H9 (cell line): Measurements from ENCODE around the gene ECSCR. TPM values are rescaled to one million over a fixed set of nuclear protein-coding genes. Genes with fewer than 3 reads are reported as not detected.

ENCODE experiments used
- DNase-seq: peaks from one replicate; pipeline ENCODE4 v3.0.0-alpha.2; 2017
- H2AFZ ChIP-seq: one replicate; pipeline ENCODE4 v1.6.1; 2013; ENCODE audit warnings: mild to moderate bottlenecking, low read length, control low read depth, moderate library complexity
- H2AK5ac ChIP-seq: 2 replicates; pipeline ENCODE4 v1.6.1; 2013; ENCODE audit warnings: low read length, control low read depth, mixed read lengths; ENCODE audit not compliant: insufficient read length
- H2BK120ac ChIP-seq: one replicate; pipeline ENCODE4 v1.6.1; 2013; ENCODE audit warnings: low read depth, mild to moderate bottlenecking, low read length, control low read depth, inconsistent platforms; ENCODE audit not compliant: poor library complexity, severe bottlenecking
- H2BK12ac ChIP-seq: 2 replicates; pipeline ENCODE4 v1.6.1; 2013; ENCODE audit warnings: low read length, control low read depth, mixed read lengths, low read depth; ENCODE audit not compliant: insufficient read length
- H2BK15ac ChIP-seq: 2 replicates; pipeline ENCODE4 v1.6.1; 2013; ENCODE audit warnings: low read depth, low read length, control low read depth
- H2BK20ac ChIP-seq: one replicate; pipeline ENCODE4 v1.6.1; 2013; ENCODE audit warnings: low read depth, mild to moderate bottlenecking, low read length, control low read depth, inconsistent platforms; ENCODE audit not compliant: poor library complexity, severe bottlenecking
- H2BK5ac ChIP-seq: 2 replicates; pipeline ENCODE4 v1.6.1; 2013; ENCODE audit warnings: low read length, control low read depth, mixed read lengths; ENCODE audit not compliant: insufficient read length
- H3K14ac ChIP-seq: 2 replicates; pipeline ENCODE4 v1.6.1; 2013; ENCODE audit warnings: low read length, control low read depth; ENCODE audit not compliant: insufficient read depth
- H3K18ac ChIP-seq: 2 replicates; pipeline ENCODE4 v1.6.1; 2013; ENCODE audit warnings: low read depth, mild to moderate bottlenecking, mixed read lengths, low read length, control low read depth; ENCODE audit not compliant: insufficient read length
- H3K23ac ChIP-seq: 2 replicates; pipeline ENCODE4 v1.6.1; 2013; ENCODE audit warnings: low read length, control low read depth, mixed read lengths, low read depth; ENCODE audit not compliant: insufficient read length
- H3K23me2 ChIP-seq: 2 replicates; pipeline ENCODE4 v1.6.1; 2013; ENCODE audit warnings: low read depth, mild to moderate bottlenecking, mixed read lengths, low read length, control low read depth; ENCODE audit not compliant: insufficient read length, poor library complexity, severe bottlenecking
- H3K27ac ChIP-seq: 2 replicates; pipeline ENCODE4 v1.5.1; 2013; ENCODE audit warnings: low read length, control low read depth, mixed read lengths, low read depth; ENCODE audit not compliant: insufficient read length
- H3K27me3 ChIP-seq: 2 replicates; pipeline ENCODE4 v1.6.1; 2013; ENCODE audit warnings: low read length, control low read depth, inconsistent platforms; ENCODE audit not compliant: insufficient read depth
- H3K4ac ChIP-seq: 2 replicates; pipeline ENCODE4 v1.6.1; 2013; ENCODE audit warnings: low read depth, mild to moderate bottlenecking, control low read depth, inconsistent platforms, low read length, moderate library complexity
- H3K4me1 ChIP-seq: 2 replicates; pipeline ENCODE4 v1.6.1; 2013; ENCODE audit warnings: low read length, control low read depth, inconsistent platforms; ENCODE audit not compliant: insufficient read depth
- H3K4me2 ChIP-seq: 2 replicates; pipeline ENCODE4 v1.6.1; 2013; ENCODE audit warnings: low read length, control low read depth, mixed read lengths; ENCODE audit not compliant: insufficient read length, insufficient read depth
- H3K56ac ChIP-seq: 2 replicates; pipeline ENCODE4 v1.6.1; 2013; ENCODE audit warnings: low read depth, mild to moderate bottlenecking, mixed read lengths, low read length, control low read depth; ENCODE audit not compliant: insufficient read length
- H3K79me1 ChIP-seq: 2 replicates; pipeline ENCODE4 v1.6.1; 2013; ENCODE audit warnings: low read depth, mild to moderate bottlenecking, moderate library complexity, low read length, control low read depth, inconsistent platforms; ENCODE audit not compliant: insufficient read depth, poor library complexity, severe bottlenecking
- H3K79me2 ChIP-seq: 2 replicates; pipeline ENCODE4 v1.6.1; 2013; ENCODE audit warnings: low read length, control low read depth, inconsistent platforms; ENCODE audit not compliant: insufficient read depth
- H3K9ac ChIP-seq: 2 replicates; pipeline ENCODE4 v1.6.1; 2013; ENCODE audit warnings: low read length, control low read depth, mixed read lengths; ENCODE audit not compliant: insufficient read length; ENCODE audit errors: extremely low read depth
- H3K9me3 ChIP-seq: one replicate; pipeline ENCODE4 v1.6.1; 2013; ENCODE audit warnings: low read depth, low read length, inconsistent platforms; ENCODE audit not compliant: control insufficient read depth
- H3T11ph ChIP-seq: one replicate; pipeline ENCODE4 v1.6.1; 2013; ENCODE audit warnings: mild to moderate bottlenecking, low read length, control low read depth, inconsistent platforms
- H4K20me1 ChIP-seq: one replicate; pipeline ENCODE4 v1.6.1; 2013; ENCODE audit not compliant: control insufficient read depth, insufficient read length, insufficient read depth
- H4K5ac ChIP-seq: 2 replicates; pipeline ENCODE4 v1.6.1; 2013; ENCODE audit warnings: low read depth, mild to moderate bottlenecking, mixed read lengths, low read length, control low read depth; ENCODE audit not compliant: insufficient read length
- H4K8ac ChIP-seq: replicated peaks from 2 replicates; pipeline ENCODE4 v1.6.1; 2013; ENCODE audit warnings: low read length, control low read depth, mixed read lengths, low read depth; ENCODE audit not compliant: insufficient read length
- H4K91ac ChIP-seq: 2 replicates; pipeline ENCODE4 v1.6.1; 2013; ENCODE audit warnings: low read depth, mild to moderate bottlenecking, moderate library complexity, mixed read lengths, low read length, control low read depth; ENCODE audit not compliant: insufficient read length
- H3K27ac Mint-ChIP-seq, 3 experiments: 2 replicates in 2 of 3; 3 replicates in 1 of 3; pipeline ENCODE4 v1.8.0; 2020 to 2021; ENCODE audit warnings: mixed read lengths in 3 of 3, mild to moderate bottlenecking in 1 of 3, moderate library complexity in 1 of 3
- H3K27me3 Mint-ChIP-seq: 2 replicates; pipeline ENCODE4 v1.8.0; 2021; ENCODE audit warnings: low read depth, mild to moderate bottlenecking, moderate library complexity, mixed read lengths
- H3K36me3 Mint-ChIP-seq, 3 experiments: 2 replicates in 2 of 3; 3 replicates in 1 of 3; pipeline ENCODE4 v1.8.0; 2020 to 2021; ENCODE audit warnings: low read depth in 3 of 3, mixed read lengths in 3 of 3; ENCODE audit not compliant: insufficient read depth in 1 of 3
- H3K4me1 Mint-ChIP-seq, 2 experiments: 2 replicates each; pipeline ENCODE4 v1.8.0; 2020; ENCODE audit warnings: mixed read lengths in 2 of 2
- H3K4me3 Mint-ChIP-seq, 2 experiments: 2 replicates in 1 of 2; 3 replicates in 1 of 2; pipeline ENCODE4 v1.8.0; 2020 to 2021; ENCODE audit warnings: mild to moderate bottlenecking in 2 of 2, mixed read lengths in 2 of 2, moderate library complexity in 1 of 2
- H3K9me3 Mint-ChIP-seq, 2 experiments: 2 replicates in 1 of 2; 3 replicates in 1 of 2; pipeline ENCODE4 v1.8.0; 2020; ENCODE audit warnings: mild to moderate bottlenecking in 2 of 2, mixed read lengths in 2 of 2, moderate library complexity in 1 of 2
- WGBS: extraction: QIAGEN DNeasy Blood & Tissue Kit; methylation state at CpG from one replicate; pipeline ENCODE4 v1.1.7; 2013; ENCODE audit warnings: missing lambda C conversion rate, low lambda C conversion rate, mixed read lengths; ENCODE audit not compliant: insufficient read length; ENCODE audit errors: extremely low coverage; 5-methylcytosine and 5-hydroxymethylcytosine counted together
- total RNA-seq: library from RNA; stranded (reverse); gene quantifications from 2 replicates; pipeline ENCODE4 v1.2.1, GENCODE V29; 2021
- TF ChIP-seq, protein P1 (sequence below): fragments of 200-600 bp; sonication (generic); conservative IDR thresholded peaks from 3 replicates; pipeline ENCODE4 v1.8.0; 2021; ENCODE audit warnings: antibody characterized with exemption, mild to moderate bottlenecking

Gene ECSCR
- total RNA-seq, 1 experiment from 2014 or later, result 1.6 TPM

DNA sequence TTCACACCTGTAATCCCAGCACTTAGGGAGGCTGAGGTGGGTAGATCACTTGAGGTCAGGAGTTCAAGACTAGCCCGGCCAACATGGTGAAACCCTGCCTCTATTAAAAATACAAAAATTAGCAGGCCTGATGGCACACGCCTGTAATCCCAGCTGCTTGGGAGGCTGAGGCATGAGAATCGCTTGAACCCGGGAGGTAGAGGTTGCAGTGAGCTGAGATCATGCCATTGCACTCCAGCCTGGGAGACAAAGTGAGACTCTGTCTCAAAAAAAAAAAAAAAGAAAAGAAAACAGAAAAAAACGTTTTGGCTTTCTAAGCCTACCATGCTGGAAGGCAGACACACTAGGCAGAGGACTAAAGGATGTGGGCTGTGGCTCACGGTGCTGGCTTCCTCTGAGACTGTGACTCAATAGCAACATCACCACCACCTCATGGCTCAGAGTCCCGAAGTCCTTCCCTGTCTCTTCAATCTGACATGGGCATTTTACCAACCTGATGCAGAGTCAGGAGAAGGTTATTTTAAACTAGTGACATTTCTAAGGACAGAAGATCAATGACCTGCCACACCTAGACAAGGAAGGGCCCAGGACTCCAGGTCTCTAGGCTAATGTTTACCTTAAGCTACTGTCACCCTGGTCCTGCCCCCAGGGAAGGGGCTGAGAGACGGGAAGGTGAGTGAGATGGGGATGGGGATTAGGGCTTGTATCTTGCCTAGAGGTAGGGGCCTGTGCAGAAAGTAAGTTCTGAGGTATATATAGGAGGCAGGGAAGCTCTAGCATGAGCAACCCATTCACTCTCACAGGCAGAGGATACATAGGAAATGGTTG is 3.7 kb downstream of the ECSCR start:
- H2BK5ac ChIP-seq, result no peak overlapping the region
- no peak overlapping the region for H3K23ac ChIP-seq
- H3K23me2 ChIP-seq, result no peaks in the 10 kb centered on the region
- H2BK120ac ChIP-seq, result no peak overlapping the region
- H4K5ac ChIP-seq, result no peak overlapping the region
- H2BK20ac ChIP-seq, result no peak overlapping the region
- H2AFZ ChIP-seq, result no peak overlapping the region
- H3T11ph ChIP-seq, result no peak overlapping the region
- H2AK5ac ChIP-seq, result no peak overlapping the region
- no peak overlapping the region for H3K27ac ChIP-seq
- H3K4me2 ChIP-seq, result no peak overlapping the region
- H4K20me1 ChIP-seq, result no peaks in the 10 kb centered on the region
- H2BK12ac ChIP-seq, result no peak overlapping the region
- no peaks in the 10 kb centered on the region for H3K79me2 ChIP-seq
- H3K27me3 ChIP-seq, result no peaks in the 10 kb centered on the region
- no peak overlapping the region for H2BK15ac ChIP-seq
- peaks cover 18% of the 10 kb centered on the region; the same call in 1 of the 2 replicates for H3K4me1 ChIP-seq
- Mint-ChIP-seq H3K27me3 (no peaks in the 10 kb centered on the region; the same call in 1 of the 2 replicates), H3K4me3 (no peak overlapping the region), H3K27ac (no peak overlapping the region), H3K36me3 (no peaks in the 10 kb centered on the region), H3K9me3 (no peaks in the 10 kb centered on the region; a peak in 1 of 5 replicates), H3K4me1 (peaks cover 29 to 36% of the 10 kb centered on the region in 2 experiments)
- no CpG with 5 or more reads among the region's 8 CpGs for WGBS
- H3K79me1 ChIP-seq, result no peaks in the 10 kb centered on the region
- no peak for DNase-seq
- no peak overlapping the region for H3K18ac ChIP-seq
- no peak overlapping the region for H4K91ac ChIP-seq
- H4K8ac ChIP-seq, result no peak overlapping the region
- H3K56ac ChIP-seq, result no peak overlapping the region
- H3K4ac ChIP-seq, result no peak overlapping the region
- H3K14ac ChIP-seq, result no peak overlapping the region
- H3K9ac ChIP-seq, result no peak overlapping the region
- H3K9me3 ChIP-seq, result no peaks in the 10 kb centered on the region
- TF ChIP-seq, protein P1, sequence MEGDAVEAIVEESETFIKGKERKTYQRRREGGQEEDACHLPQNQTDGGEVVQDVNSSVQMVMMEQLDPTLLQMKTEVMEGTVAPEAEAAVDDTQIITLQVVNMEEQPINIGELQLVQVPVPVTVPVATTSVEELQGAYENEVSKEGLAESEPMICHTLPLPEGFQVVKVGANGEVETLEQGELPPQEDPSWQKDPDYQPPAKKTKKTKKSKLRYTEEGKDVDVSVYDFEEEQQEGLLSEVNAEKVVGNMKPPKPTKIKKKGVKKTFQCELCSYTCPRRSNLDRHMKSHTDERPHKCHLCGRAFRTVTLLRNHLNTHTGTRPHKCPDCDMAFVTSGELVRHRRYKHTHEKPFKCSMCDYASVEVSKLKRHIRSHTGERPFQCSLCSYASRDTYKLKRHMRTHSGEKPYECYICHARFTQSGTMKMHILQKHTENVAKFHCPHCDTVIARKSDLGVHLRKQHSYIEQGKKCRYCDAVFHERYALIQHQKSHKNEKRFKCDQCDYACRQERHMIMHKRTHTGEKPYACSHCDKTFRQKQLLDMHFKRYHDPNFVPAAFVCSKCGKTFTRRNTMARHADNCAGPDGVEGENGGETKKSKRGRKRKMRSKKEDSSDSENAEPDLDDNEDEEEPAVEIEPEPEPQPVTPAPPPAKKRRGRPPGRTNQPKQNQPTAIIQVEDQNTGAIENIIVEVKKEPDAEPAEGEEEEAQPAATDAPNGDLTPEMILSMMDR, result no peak
